ENCODE results near the gene SLC15A1.

Gene SLC15A1

GRCh38 chr13:98752467-98753290, at the start of gene SLC15A1:
Gene SLC15A1, minus strand, starts transcription at chr13:98752672. Its CDS starts 74 bp downstream, at chr13:98752598.
- no peak for DNase-seq

- no peak for DNase-seq
Observed at GRCh38 chr13:98801626-98802418, 49.4 kb upstream of the SLC15A1 start.

GRCh38 chr13:98800078-98800477, 47.6 kb upstream of the SLC15A1 start:
- DNase-seq, result no peak

- DNase-seq, result peak; percentile 84
Observed at GRCh38 chr13:98798849-98799645, 46.6 kb upstream of the SLC15A1 start.

- DNase-seq, result peak; percentile 8
Observed at GRCh38 chr13:98797456-98797855, 45.0 kb upstream of the SLC15A1 start.

GRCh38 chr13:98796798-98797197, 44.3 kb upstream of the SLC15A1 start:
- DNase-seq, result no peak

GRCh38 chr13:98796191-98796590, 43.7 kb upstream of the SLC15A1 start:
- no peak for DNase-seq

GRCh38 chr13:98795220-98795619, 42.7 kb upstream of the SLC15A1 start:
- DNase-seq, result no peak

GRCh38 chr13:98794498-98794897, 42.0 kb upstream of the SLC15A1 start:
- DNase-seq, result no peak

- no peak for DNase-seq
Observed at GRCh38 chr13:98792785-98793495, 40.5 kb upstream of the SLC15A1 start.

GRCh38 chr13:98792321-98792720, 39.8 kb upstream of the SLC15A1 start:
- DNase-seq, result no peak

- no peak for DNase-seq
Observed at GRCh38 chr13:98791611-98792010, 39.1 kb upstream of the SLC15A1 start.

- DNase-seq, result no peak
Observed at GRCh38 chr13:98787996-98788395, 35.5 kb upstream of the SLC15A1 start.

- DNase-seq, result no peak
Observed at GRCh38 chr13:98787173-98787572, 34.7 kb upstream of the SLC15A1 start.

GRCh38 chr13:98786023-98786422, 33.6 kb upstream of the SLC15A1 start:
- no peak for DNase-seq

- DNase-seq, result no peak
Observed at GRCh38 chr13:98785405-98785804, 32.9 kb upstream of the SLC15A1 start.

- DNase-seq, result no peak
Observed at GRCh38 chr13:98784666-98785065, 32.2 kb upstream of the SLC15A1 start.

GRCh38 chr13:98783856-98784478, 31.5 kb upstream of the SLC15A1 start:
- DNase-seq, result no peak

- DNase-seq, result no peak
Observed at GRCh38 chr13:98782654-98783053, 30.2 kb upstream of the SLC15A1 start.

GRCh38 chr13:98781905-98782304, 29.4 kb upstream of the SLC15A1 start:
- DNase-seq, result no peak

GRCh38 chr13:98781470-98781869, 29.0 kb upstream of the SLC15A1 start:
- no peak for DNase-seq

GRCh38 chr13:98781045-98781444, 28.6 kb upstream of the SLC15A1 start:
- DNase-seq, result peak; percentile 29

Measured in fibroblast of skin of right biceps (primary cell).